H54 (cell line): Measurements from ENCODE around the gene FAM13A.

Experiments
- DNase-seq: peaks from one replicate; pipeline ENCODE4 v3.0.0; 2011; ENCODE audit warnings: low spot score, mixed read lengths; ENCODE audit not compliant: insufficient read length
- FAIRE-seq: peaks from 3 replicates; lab custom pipeline; 2011; peaks lifted over from hg19 to GRCh38; lab: Jason Lieb, UNC
- POLR2A ChIP-seq: IDR thresholded peaks from 2 replicates; pipeline ENCODE4 v1.6.1; 2011; ENCODE audit warnings: low read depth, mild to moderate bottlenecking, low read length

Gene FAM13A

GRCh38 chr4:88706574-88706973, 350.4 kb downstream of the FAM13A start:
- DNase-seq = no peak

DNA sequence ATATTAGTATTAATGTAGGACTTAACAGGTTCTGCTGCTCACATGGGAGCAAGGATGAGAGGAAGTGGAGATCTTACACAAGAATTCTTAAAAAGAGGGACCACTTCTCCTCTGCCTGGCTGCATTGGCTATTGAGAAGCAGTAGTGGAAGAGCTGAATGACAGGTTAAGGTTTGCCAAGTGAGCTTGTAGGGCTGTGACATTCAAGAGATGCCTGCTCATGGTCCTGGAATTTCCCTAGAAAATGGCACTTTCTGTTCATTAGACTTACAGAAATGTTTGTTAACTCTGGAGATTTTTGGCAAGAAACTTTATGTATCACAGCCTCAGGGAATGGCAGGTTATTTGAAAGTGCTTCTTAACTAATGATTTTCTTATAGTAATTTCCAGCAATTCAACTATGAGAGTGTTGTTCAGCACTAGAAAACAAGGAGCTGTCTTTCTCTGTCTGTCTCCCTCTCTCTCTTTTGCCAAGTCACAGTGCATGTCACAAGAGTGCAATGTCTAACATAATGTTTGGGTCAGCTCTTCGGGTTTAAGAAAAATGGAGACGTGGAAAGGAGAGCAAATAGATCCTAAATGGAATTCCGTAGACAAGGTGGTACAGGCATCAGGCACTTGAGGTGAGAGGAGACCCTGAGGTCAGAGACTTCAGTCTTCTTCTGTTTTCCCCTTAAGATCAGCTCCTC, 351.0 kb downstream of the FAM13A start:
- FAIRE-seq (no peak), DNase-seq (no peak)
- no peak for TF ChIP-seq POLR2A

More at GRCh38 chr4:88706574-88706973, 350.4 kb downstream of the FAM13A start:
- no peak for FAIRE-seq
- TF ChIP-seq POLR2A = no peak

DNA sequence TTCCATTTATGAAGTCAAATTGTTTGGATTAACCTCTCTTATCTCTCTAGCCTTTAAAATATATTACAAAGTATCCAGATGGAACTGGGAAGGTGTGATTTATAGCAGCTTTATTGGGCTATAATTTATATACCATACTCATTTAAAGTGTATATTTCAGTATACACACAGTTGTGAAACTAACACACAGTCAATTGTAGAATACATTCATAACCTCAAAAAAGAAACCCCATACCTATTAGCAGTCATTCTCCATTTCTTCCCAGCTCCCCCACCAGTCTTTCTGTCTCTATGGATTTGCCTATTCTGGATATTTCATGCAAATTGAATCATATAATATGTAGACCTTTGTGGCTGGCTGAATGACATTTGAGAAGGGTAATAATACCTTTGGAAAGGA, 351.8 kb downstream of the FAM13A start:
- TF ChIP-seq POLR2A = no peak
- no peak for FAIRE-seq
- DNase-seq = no peak

DNA sequence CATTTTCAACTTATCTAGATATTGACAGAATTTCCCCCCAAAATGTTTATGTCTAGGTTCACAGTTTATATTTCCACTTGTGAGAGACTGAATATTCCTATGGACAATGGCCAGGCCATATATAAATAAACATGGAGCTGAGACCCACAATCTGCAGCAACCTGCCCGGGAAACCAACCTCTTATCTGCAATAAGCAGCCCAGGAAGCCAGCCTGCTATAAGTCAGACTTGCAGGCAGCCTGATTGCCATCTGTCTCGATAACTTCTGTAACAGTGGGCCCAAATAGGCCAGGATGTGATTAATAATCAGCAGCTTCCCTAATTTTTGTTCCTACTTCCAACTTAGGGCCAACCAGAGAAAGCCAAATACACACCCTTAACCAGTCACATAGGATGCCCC, 354.2 kb downstream of the FAM13A start:
- DNase-seq (no peak), FAIRE-seq (no peak)
- TF ChIP-seq POLR2A = no peak

- DNase-seq = no peak
- no peak for TF ChIP-seq POLR2A
- FAIRE-seq = no peak
These were observed 358.5 kb downstream of the FAM13A start for GRCh38 chr4:88698519-88698918.

- no peak for FAIRE-seq
- TF ChIP-seq POLR2A = peak; percentile 32; the same call in 1 of the 2 replicates
- DNase-seq = no peak
These were observed 359.2 kb downstream of the FAM13A start, which contains the start of gene NAP1L5 for GRCh38 chr4:88697588-88698329. Gene NAP1L5, minus strand, starts transcription at chr4:88697829. Its CDS starts 75 bp downstream, at chr4:88697754.

- DNase-seq (no peak), FAIRE-seq (no peak)
- TF ChIP-seq POLR2A = no peak
These were observed 359.8 kb downstream of the FAM13A start for GRCh38 chr4:88697141-88697540.

DNA sequence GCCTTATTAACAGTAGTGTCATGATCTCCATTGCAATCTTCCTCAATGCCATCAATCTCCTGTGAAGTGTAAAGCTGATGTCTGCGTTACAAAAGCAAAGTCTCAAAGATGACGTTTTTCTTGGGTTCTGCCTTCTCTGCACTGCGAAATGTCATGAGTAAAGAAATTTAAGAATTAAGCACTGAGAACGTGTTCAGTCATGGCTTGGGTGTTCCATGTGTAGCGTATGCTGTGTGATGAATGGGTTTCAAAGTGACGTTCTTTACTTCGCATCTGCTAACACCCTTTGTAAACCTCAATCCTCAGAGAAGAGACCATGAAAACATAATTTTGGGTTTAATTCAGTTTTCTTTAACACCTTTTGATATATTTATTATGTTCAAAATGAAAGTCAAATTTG, 360.4 kb downstream of the FAM13A start:
- TF ChIP-seq POLR2A = no peak
- DNase-seq (no peak), FAIRE-seq (no peak)

DNA sequence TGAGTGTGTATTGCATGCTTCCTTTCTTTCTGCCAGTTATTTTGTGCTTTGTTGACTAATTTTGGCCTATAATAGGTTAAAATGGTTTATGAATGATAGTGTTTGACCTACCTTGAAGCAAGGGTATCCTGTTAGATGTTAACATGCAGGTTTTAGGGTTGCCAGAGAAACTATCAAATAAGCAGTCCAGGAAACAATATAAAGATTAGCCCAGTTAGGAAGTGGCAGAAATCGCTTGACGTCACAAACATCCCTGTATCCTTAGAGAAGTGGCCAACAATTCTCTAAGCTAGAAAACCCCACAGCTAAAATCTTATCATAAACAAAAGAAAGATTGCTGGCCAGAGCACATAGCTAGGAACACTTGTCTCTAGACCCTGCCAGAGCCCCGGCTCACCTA, 363.2 kb downstream of the FAM13A start:
- DNase-seq (no peak), FAIRE-seq (no peak)
- TF ChIP-seq POLR2A = no peak

DNA sequence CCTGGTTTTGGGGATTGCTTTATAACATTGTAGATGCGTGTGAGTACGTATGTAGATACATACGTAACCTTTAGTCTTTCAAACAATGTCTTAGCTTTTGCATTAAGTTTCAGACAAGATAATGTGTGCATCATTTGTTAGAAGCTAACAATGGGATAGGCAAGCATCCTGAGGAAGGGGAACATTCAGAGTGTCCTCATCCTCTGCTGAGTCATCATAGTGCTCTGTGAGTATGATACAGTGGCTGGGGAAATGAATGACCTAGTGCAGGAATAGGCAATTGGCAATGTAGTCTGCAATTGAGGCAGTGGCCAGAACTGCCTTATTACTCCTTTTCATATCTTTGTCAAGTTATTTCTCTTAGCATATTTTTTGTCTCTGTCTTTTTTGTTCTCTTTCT, 366.6 kb downstream of the FAM13A start:
- DNase-seq (no peak), FAIRE-seq (peak; percentile 91)
- no peak for TF ChIP-seq POLR2A

DNA sequence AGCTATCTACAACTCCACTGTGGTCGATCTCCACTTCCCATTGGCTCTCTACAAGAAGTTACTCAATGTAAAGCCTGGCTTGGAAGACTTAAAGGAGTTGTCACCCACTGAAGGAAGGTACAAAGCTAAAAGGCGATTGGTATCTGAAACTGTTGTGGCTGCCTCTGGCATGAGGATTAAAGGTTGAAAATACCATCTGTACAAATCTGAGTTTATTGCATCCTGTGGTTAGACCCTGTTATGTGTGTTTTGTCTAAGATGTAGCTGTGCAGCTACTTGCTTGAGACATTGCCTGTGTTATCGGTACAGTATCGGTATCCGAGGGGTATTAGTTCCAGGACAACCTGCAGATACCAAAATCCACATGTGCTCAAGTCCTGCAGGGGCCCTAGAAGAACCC, 375.8 kb downstream of the FAM13A start:
- FAIRE-seq (no peak), DNase-seq (no peak)
- no peak for TF ChIP-seq POLR2A
